ENCODE results near the gene NTRK2.

NTRK2 gene

GRCh38 chr9:84731696-84732095 lies 62.2 kb downstream of the NTRK2 start:
- H3K4me3 ChIP-seq (ENCODE audit: extremely low read depth, insufficient read depth, low read length, poor library complexity, severe bottlenecking) = no peak overlapping the region
- H3K9me3 ChIP-seq (ENCODE audit: control insufficient read depth, low read length) = no peaks in the 10 kb centered on the region
- no peaks in the 10 kb centered on the region for H3K36me3 ChIP-seq (ENCODE audit: control insufficient read depth, insufficient read depth, low read length)
- no peak overlapping the region for H3K27ac ChIP-seq (ENCODE audit: low read depth, low read length, severe bottlenecking)
- peaks cover 14% of the 10 kb centered on the region for H3K4me1 ChIP-seq (ENCODE audit: control insufficient read depth, insufficient read depth, low read length, poor library complexity, severe bottlenecking)
- WGBS, 2 experiments (ENCODE audit: insufficient coverage in 2 of 2) = 92 to 95% methylated on average over 5 to 6 of the region's 7 CpGs

GRCh38 chr9:84736081-84736480 lies 66.6 kb downstream of the NTRK2 start:
- Histone ChIP-seq H3K9me3 (ENCODE audit: control insufficient read depth, low read length) (no peaks in the 10 kb centered on the region), H3K36me3 (ENCODE audit: control insufficient read depth, insufficient read depth, low read length) (no peaks in the 10 kb centered on the region), H3K27ac (ENCODE audit: low read depth, low read length, severe bottlenecking) (peak overlapping the region; percentile 88), H3K4me1 (ENCODE audit: control insufficient read depth, insufficient read depth, low read length, poor library complexity, severe bottlenecking) (peaks cover 17% of the 10 kb centered on the region), H3K4me3 (ENCODE audit: extremely low read depth, insufficient read depth, low read length, poor library complexity, severe bottlenecking) (no peak overlapping the region)
- 51 to 57% methylated on average over 7 to 8 of the region's 10 CpGs for WGBS, 2 experiments (ENCODE audit: insufficient coverage in 2 of 2)

GRCh38 chr9:84736536-84736935 lies 67.0 kb downstream of the NTRK2 start:
- WGBS, 2 experiments (ENCODE audit: insufficient coverage in 2 of 2) = 64 to 67% methylated on average over 1 of the region's 1 CpG
- Histone ChIP-seq H3K9me3 (ENCODE audit: control insufficient read depth, low read length) (no peaks in the 10 kb centered on the region), H3K4me1 (ENCODE audit: control insufficient read depth, insufficient read depth, low read length, poor library complexity, severe bottlenecking) (peaks cover 17% of the 10 kb centered on the region), H3K4me3 (ENCODE audit: extremely low read depth, insufficient read depth, low read length, poor library complexity, severe bottlenecking) (no peak overlapping the region), H3K36me3 (ENCODE audit: control insufficient read depth, insufficient read depth, low read length) (no peaks in the 10 kb centered on the region), H3K27ac (ENCODE audit: low read depth, low read length, severe bottlenecking) (peak overlapping the region; percentile 88)

GRCh38 chr9:84738353-84738752 lies 68.8 kb downstream of the NTRK2 start:
- no peaks in the 10 kb centered on the region for H3K9me3 ChIP-seq (ENCODE audit: control insufficient read depth, low read length)
- no CpG with 5 or more reads among the region's 1 CpG for WGBS, 2 experiments (ENCODE audit: insufficient coverage in 2 of 2)
- peaks cover 17% of the 10 kb centered on the region for H3K4me1 ChIP-seq (ENCODE audit: control insufficient read depth, insufficient read depth, low read length, poor library complexity, severe bottlenecking)
- no peak overlapping the region for H3K4me3 ChIP-seq (ENCODE audit: extremely low read depth, insufficient read depth, low read length, poor library complexity, severe bottlenecking)
- no peak overlapping the region for H3K27ac ChIP-seq (ENCODE audit: low read depth, low read length, severe bottlenecking)
- H3K36me3 ChIP-seq (ENCODE audit: control insufficient read depth, insufficient read depth, low read length) = no peaks in the 10 kb centered on the region

GRCh38 chr9:84742261-84742660 lies 72.7 kb downstream of the NTRK2 start:
- Histone ChIP-seq H3K4me1 (ENCODE audit: control insufficient read depth, insufficient read depth, low read length, poor library complexity, severe bottlenecking) (no peaks in the 10 kb centered on the region), H3K36me3 (ENCODE audit: control insufficient read depth, insufficient read depth, low read length) (no peaks in the 10 kb centered on the region), H3K9me3 (ENCODE audit: control insufficient read depth, low read length) (no peaks in the 10 kb centered on the region), H3K27ac (ENCODE audit: low read depth, low read length, severe bottlenecking) (no peak overlapping the region), H3K4me3 (ENCODE audit: extremely low read depth, insufficient read depth, low read length, poor library complexity, severe bottlenecking) (no peak overlapping the region)
- WGBS, 2 experiments (ENCODE audit: insufficient coverage in 2 of 2) = 85% methylated on average over 2 of the region's 4 CpGs; no CpG with 5 or more reads in 1 of the 2 experiments

GRCh38 chr9:84744195-84744594 lies 74.7 kb downstream of the NTRK2 start:
- no peaks in the 10 kb centered on the region for H3K36me3 ChIP-seq (ENCODE audit: control insufficient read depth, insufficient read depth, low read length)
- no peak overlapping the region for H3K27ac ChIP-seq (ENCODE audit: low read depth, low read length, severe bottlenecking)
- H3K4me1 ChIP-seq (ENCODE audit: control insufficient read depth, insufficient read depth, low read length, poor library complexity, severe bottlenecking) = no peaks in the 10 kb centered on the region
- 96 to 98% methylated on average over 6 to 7 of the region's 7 CpGs for WGBS, 2 experiments (ENCODE audit: insufficient coverage in 2 of 2)
- no peaks in the 10 kb centered on the region for H3K9me3 ChIP-seq (ENCODE audit: control insufficient read depth, low read length)
- no peak overlapping the region for H3K4me3 ChIP-seq (ENCODE audit: extremely low read depth, insufficient read depth, low read length, poor library complexity, severe bottlenecking)

- Histone ChIP-seq H3K27ac (ENCODE audit: low read depth, low read length, severe bottlenecking) (no peak overlapping the region), H3K9me3 (ENCODE audit: control insufficient read depth, low read length) (no peaks in the 10 kb centered on the region), H3K36me3 (ENCODE audit: control insufficient read depth, insufficient read depth, low read length) (no peaks in the 10 kb centered on the region), H3K4me1 (ENCODE audit: control insufficient read depth, insufficient read depth, low read length, poor library complexity, severe bottlenecking) (no peaks in the 10 kb centered on the region), H3K4me3 (ENCODE audit: extremely low read depth, insufficient read depth, low read length, poor library complexity, severe bottlenecking) (no peak overlapping the region)
- 90 to 94% methylated on average over 8 to 11 of the region's 11 CpGs for WGBS, 2 experiments (ENCODE audit: insufficient coverage in 2 of 2)
Observed at GRCh38 chr9:84744726-84745125, 75.2 kb downstream of the NTRK2 start.

GRCh38 chr9:84748112-84748511 lies 78.6 kb downstream of the NTRK2 start:
- Histone ChIP-seq H3K36me3 (ENCODE audit: control insufficient read depth, insufficient read depth, low read length) (no peaks in the 10 kb centered on the region), H3K9me3 (ENCODE audit: control insufficient read depth, low read length) (no peaks in the 10 kb centered on the region), H3K4me1 (ENCODE audit: control insufficient read depth, insufficient read depth, low read length, poor library complexity, severe bottlenecking) (no peaks in the 10 kb centered on the region), H3K4me3 (ENCODE audit: extremely low read depth, insufficient read depth, low read length, poor library complexity, severe bottlenecking) (no peak overlapping the region), H3K27ac (ENCODE audit: low read depth, low read length, severe bottlenecking) (no peak overlapping the region)
- 100% methylated on average over 1 of the region's 2 CpGs; no CpG with 5 or more reads in 1 of the 2 experiments for WGBS, 2 experiments (ENCODE audit: insufficient coverage in 2 of 2)

GRCh38 chr9:84750152-84750865 lies 80.8 kb downstream of the NTRK2 start:
- peaks cover 9% of the 10 kb centered on the region for H3K4me1 ChIP-seq (ENCODE audit: control insufficient read depth, insufficient read depth, low read length, poor library complexity, severe bottlenecking)
- 84 to 94% methylated on average over 4 to 5 of the region's 5 CpGs for WGBS, 2 experiments (ENCODE audit: insufficient coverage in 2 of 2)
- H3K27ac ChIP-seq (ENCODE audit: low read depth, low read length, severe bottlenecking) = no peak overlapping the region
- no peaks in the 10 kb centered on the region for H3K36me3 ChIP-seq (ENCODE audit: control insufficient read depth, insufficient read depth, low read length)
- no peak overlapping the region for H3K4me3 ChIP-seq (ENCODE audit: extremely low read depth, insufficient read depth, low read length, poor library complexity, severe bottlenecking)
- H3K9me3 ChIP-seq (ENCODE audit: control insufficient read depth, low read length) = no peaks in the 10 kb centered on the region

GRCh38 chr9:84751921-84752320 lies 82.4 kb downstream of the NTRK2 start:
- WGBS, 2 experiments (ENCODE audit: insufficient coverage in 2 of 2) = 100% methylated on average over 1 of the region's 3 CpGs
- Histone ChIP-seq H3K4me3 (ENCODE audit: extremely low read depth, insufficient read depth, low read length, poor library complexity, severe bottlenecking) (no peak overlapping the region), H3K36me3 (ENCODE audit: control insufficient read depth, insufficient read depth, low read length) (no peaks in the 10 kb centered on the region), H3K4me1 (ENCODE audit: control insufficient read depth, insufficient read depth, low read length, poor library complexity, severe bottlenecking) (peaks cover 17% of the 10 kb centered on the region), H3K9me3 (ENCODE audit: control insufficient read depth, low read length) (no peaks in the 10 kb centered on the region), H3K27ac (ENCODE audit: low read depth, low read length, severe bottlenecking) (no peak overlapping the region)

- Histone ChIP-seq H3K4me3 (ENCODE audit: extremely low read depth, insufficient read depth, low read length, poor library complexity, severe bottlenecking) (no peak overlapping the region), H3K36me3 (ENCODE audit: control insufficient read depth, insufficient read depth, low read length) (no peaks in the 10 kb centered on the region), H3K4me1 (ENCODE audit: control insufficient read depth, insufficient read depth, low read length, poor library complexity, severe bottlenecking) (peaks cover 17% of the 10 kb centered on the region), H3K27ac (ENCODE audit: low read depth, low read length, severe bottlenecking) (no peak overlapping the region), H3K9me3 (ENCODE audit: control insufficient read depth, low read length) (no peaks in the 10 kb centered on the region)
- 91 to 100% methylated on average over 1 to 3 of the region's 3 CpGs for WGBS, 2 experiments (ENCODE audit: insufficient coverage in 2 of 2)
Observed at GRCh38 chr9:84754461-84754860, 84.9 kb downstream of the NTRK2 start.

All from mesodermal cell (in vitro differentiated cells).